Spleen (tissue), 11 donors: Measurements from ENCODE around the gene KDM4B. TPM values are rescaled to one million over a fixed set of nuclear protein-coding genes. Genes with fewer than 3 reads are reported as not detected.

Source experiments
- DNase-seq: peaks from one replicate; pipeline ENCODE4 v3.0.0-alpha.2; 2020
- H3K27ac ChIP-seq, 8 donors: fragments of 200-600 bp; sonication (generic) in 7 of 8; 1 replicate in 4 of 8; 2 replicates in 4 of 8; pipeline versions ENCODE4 v1.5.0 to v1.8.0; 2016 to 2021; ENCODE audit warnings: inconsistent platforms in 4 of 8, mild to moderate bottlenecking in 4 of 8, moderate library complexity in 1 of 8
- H3K27me3 ChIP-seq, 7 donors: fragments of 200-600 bp; sonication (generic) in 6 of 7; replicated peaks in 1 of 7; 1 replicate in 4 of 7; 2 replicates in 3 of 7; pipeline versions ENCODE4 v1.5.0 to v1.8.0; 2016 to 2021; ENCODE audit warnings: inconsistent platforms in 3 of 7, mild to moderate bottlenecking in 1 of 7
- H3K36me3 ChIP-seq, 6 donors: fragments of 200-600 bp; sonication (generic) in 5 of 6; 1 replicate in 4 of 6; 2 replicates in 2 of 6; pipeline versions ENCODE4 v1.5.0 to v1.8.0; 2016 to 2021; ENCODE audit warnings: inconsistent platforms in 2 of 6
- H3K4me1 ChIP-seq, 6 donors: fragments of 200-600 bp; sonication (generic) in 5 of 6; 1 replicate in 3 of 6; 2 replicates in 3 of 6; pipeline versions ENCODE4 v1.5.0 to v1.8.0; 2016 to 2021; ENCODE audit warnings: inconsistent platforms in 3 of 6
- H3K4me3 ChIP-seq, 8 donors: fragments of 200-600 bp; sonication (generic) in 7 of 8; 1 replicate in 4 of 8; 2 replicates in 4 of 8; pipeline versions ENCODE4 v1.5.0 to v1.8.0; 2016 to 2021; ENCODE audit warnings: inconsistent platforms in 4 of 8, mild to moderate bottlenecking in 4 of 8, moderate library complexity in 2 of 8
- H3K9me3 ChIP-seq, 8 donors: fragments of 200-600 bp; sonication (generic) in 7 of 8; 1 replicate in 4 of 8; 2 replicates in 4 of 8; pipeline versions ENCODE4 v1.5.0 to v1.8.0; 2016 to 2021; ENCODE audit warnings: inconsistent platforms in 4 of 8
- POLR2A ChIP-seq, 3 donors: fragments of 450-650 bp; IDR thresholded peaks; one replicate each; pipeline ENCODE4 v1.5.1; 2017; ENCODE audit warnings: antibody characterized with exemption in 3 of 3, mild to moderate bottlenecking in 1 of 3
- POLR2AphosphoS5 ChIP-seq, 3 donors: sonication (generic); formaldehyde crosslinking; IDR thresholded peaks; one replicate each; pipeline ENCODE4 v1.5.1; 2017; ENCODE audit warnings: antibody characterized with exemption in 3 of 3
- WGBS, 5 donors: extraction: QIAGEN DNeasy Blood & Tissue Kit in 3 of 5; methylation state at CpG; one replicate each; pipeline versions ENCODE4 v1.1.5 to v1.1.7; 2013 to 2018; 5-methylcytosine and 5-hydroxymethylcytosine counted together
- intact Hi-C: fragments of 100-400 bp; cut with DNase I; formaldehyde crosslinking; loops from one replicate; pipeline ENCODE4 v1.15.0; 2023; ENCODE audit warnings: low total_unique reads
- polyA plus RNA-seq, 3 donors: library from polyadenylated mRNA; stranded (reverse); fragments of 200-250 nt; gene quantifications; one replicate each; pipeline ENCODE4 v1.2.1, GENCODE V29; 2013
- total RNA-seq, 7 donors: library from RNA; depleted of rRNA in 3 of 7; stranded (reverse); fragments of >200 nt in 3 of 7; fragmentation: NEBNext Ultra II Directional in 4 of 7; extraction: Animal tissue kit (Norgen Biotek cat#: 25700) in 4 of 7; gene quantifications; one replicate each; pipeline versions ENCODE4 v1.1.0 to v1.2.1, GENCODE V29; 2016 to 2021
- TF ChIP-seq, protein P1 (sequence below), 11 experiments: fragments of 200-600 bp in 7 of 11; fragments of 450-650 bp in 4 of 11; sonication (generic) in 4 of 11; IDR thresholded peaks in 8 of 11; conservative IDR thresholded peaks in 3 of 11; 1 replicate in 7 of 11; 2 replicates in 4 of 11; pipeline versions ENCODE4 v1.4.0 to v1.8.0; 2016 to 2021; ENCODE audit warnings: antibody characterized with exemption in 11 of 11, inconsistent platforms in 4 of 11, mild to moderate bottlenecking in 1 of 11
- donor health status: healthy with polysubstance abuse.
- donor health status: DM: no; HTN: no; CAD: no; lungs with moderate emphysema.
- donor health status: DM: no; HTN: no; CAD: no.
- donor health status: Bipolar disorder and iron deficiency.
- donor health status: healthy.
- donor health status: DM: no; HTN: no; CAD: no.
- donor health status: DM: yes; HTN: yes; CAD: no.

The KDM4B gene
- total and polyA plus RNA-seq, 10 donors: 18.3 to 80.5 (median 52.4) TPM

- peak overlapping the region; percentile 27 to 95 (median 88) for H3K27ac ChIP-seq
- H3K27me3 ChIP-seq: no peaks in the 10 kb centered on the region
- H3K4me1 ChIP-seq: peaks cover 29 to 98% (median 68%) of the 10 kb centered on the region in 6 donors
- peak overlapping the region in 4 of 8 donors; percentile 29 to 63 (median 33) for H3K4me3 ChIP-seq
- TF ChIP-seq POLR2A (IDR thresholded peaks at IDR 0.05): no peak
- TF ChIP-seq, protein P1, sequence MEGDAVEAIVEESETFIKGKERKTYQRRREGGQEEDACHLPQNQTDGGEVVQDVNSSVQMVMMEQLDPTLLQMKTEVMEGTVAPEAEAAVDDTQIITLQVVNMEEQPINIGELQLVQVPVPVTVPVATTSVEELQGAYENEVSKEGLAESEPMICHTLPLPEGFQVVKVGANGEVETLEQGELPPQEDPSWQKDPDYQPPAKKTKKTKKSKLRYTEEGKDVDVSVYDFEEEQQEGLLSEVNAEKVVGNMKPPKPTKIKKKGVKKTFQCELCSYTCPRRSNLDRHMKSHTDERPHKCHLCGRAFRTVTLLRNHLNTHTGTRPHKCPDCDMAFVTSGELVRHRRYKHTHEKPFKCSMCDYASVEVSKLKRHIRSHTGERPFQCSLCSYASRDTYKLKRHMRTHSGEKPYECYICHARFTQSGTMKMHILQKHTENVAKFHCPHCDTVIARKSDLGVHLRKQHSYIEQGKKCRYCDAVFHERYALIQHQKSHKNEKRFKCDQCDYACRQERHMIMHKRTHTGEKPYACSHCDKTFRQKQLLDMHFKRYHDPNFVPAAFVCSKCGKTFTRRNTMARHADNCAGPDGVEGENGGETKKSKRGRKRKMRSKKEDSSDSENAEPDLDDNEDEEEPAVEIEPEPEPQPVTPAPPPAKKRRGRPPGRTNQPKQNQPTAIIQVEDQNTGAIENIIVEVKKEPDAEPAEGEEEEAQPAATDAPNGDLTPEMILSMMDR (IDR thresholded peaks at IDR 0.05 in 8 of 11, conservative IDR thresholded peaks at IDR 0.05 in 3 of 11): no peak
- TF ChIP-seq POLR2AphosphoS5 (IDR thresholded peaks at IDR 0.05): no peak
- no peaks in the 10 kb centered on the region for H3K9me3 ChIP-seq
- intact Hi-C loops: no loop called here
- DNase-seq: no peak
- H3K36me3 ChIP-seq: peaks cover 5 to 84% (median 56%) of the 10 kb centered on the region in 6 donors
- WGBS, 5 donors: 88 to 92% (median 92%) methylated on average over 13 to 27 of the region's 27 CpGs
Measured at GRCh38 chr19:5132698-5133651, 164.1 kb downstream of the KDM4B start.

DNA sequence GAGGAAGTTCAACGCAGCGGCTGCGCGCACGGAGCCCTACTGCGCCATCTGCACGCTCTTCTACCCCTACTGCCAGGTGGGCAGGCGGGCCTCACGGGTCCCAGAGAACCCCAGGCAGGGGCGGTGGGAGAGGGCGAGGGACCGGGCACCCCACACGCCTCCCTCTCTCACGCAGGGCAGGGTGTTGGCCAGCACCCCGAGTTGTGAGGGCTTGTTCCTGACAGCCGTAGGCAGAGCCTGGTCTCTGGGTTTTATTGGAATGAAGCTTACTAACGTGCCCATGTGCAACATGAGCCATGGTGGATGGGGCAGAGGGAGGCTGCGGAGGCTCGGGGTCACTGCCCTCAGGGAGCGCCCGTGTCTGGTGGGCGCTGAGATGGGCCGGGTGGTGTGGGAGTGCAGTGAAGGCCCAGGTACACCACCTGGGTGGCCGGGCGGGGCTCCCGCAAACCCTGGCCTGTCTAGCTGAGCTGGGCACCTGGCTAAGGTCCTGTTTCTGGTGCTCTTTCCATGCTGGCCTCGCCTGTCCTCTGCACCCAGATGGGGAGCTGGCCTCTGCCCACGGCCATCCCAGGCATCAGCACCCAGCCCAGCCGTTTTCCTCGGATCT is 165.2 kb downstream of the KDM4B start:
- TF ChIP-seq POLR2AphosphoS5 (IDR thresholded peaks at IDR 0.05): no peak
- TF ChIP-seq POLR2A (IDR thresholded peaks at IDR 0.05): no peak
- TF ChIP-seq, protein P1 (IDR thresholded peaks at IDR 0.05 in 8 of 11, conservative IDR thresholded peaks at IDR 0.05 in 3 of 11): no peak
- WGBS, 5 donors: 93 to 97% (median 95%) methylated on average over 24 to 30 of the region's 30 CpGs
- no peak overlapping the region for H3K4me3 ChIP-seq
- no peak for DNase-seq
- H3K27ac ChIP-seq: peak overlapping the region in 3 of 8 donors; percentile 91 to 94 (median 93)
- H3K4me1 ChIP-seq: peaks cover 28 to 98% (median 68%) of the 10 kb centered on the region in 6 donors
- intact Hi-C loops: no loop called here
- peaks cover 5 to 96% (median 67%) of the 10 kb centered on the region in 6 donors for H3K36me3 ChIP-seq
- H3K27me3 ChIP-seq: no peaks in the 10 kb centered on the region
- no peaks in the 10 kb centered on the region for H3K9me3 ChIP-seq

DNA sequence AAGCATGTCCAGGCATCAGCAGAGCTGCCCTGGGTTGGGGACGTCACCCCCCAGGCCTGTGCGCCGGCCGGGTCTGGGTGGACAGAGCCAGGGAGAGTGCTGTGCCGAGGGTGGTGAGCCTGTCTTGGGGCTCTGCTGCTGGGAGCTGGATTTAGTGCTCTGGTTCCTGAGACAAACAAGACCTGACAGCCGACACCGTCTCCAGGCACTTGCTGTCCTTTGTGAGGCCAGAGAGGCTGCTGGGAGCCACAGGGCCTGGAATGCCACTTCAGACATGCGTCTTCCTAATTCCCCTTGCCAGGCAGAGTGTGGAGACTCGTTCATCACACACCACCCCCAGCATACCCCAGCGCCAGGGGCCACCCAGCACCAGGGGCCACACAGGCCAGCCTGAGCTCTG is 165.8 kb downstream of the KDM4B start:
- intact Hi-C loops: no loop called here
- DNase-seq: no peak
- H3K4me1 ChIP-seq: peaks cover 28 to 98% (median 68%) of the 10 kb centered on the region in 6 donors
- H3K4me3 ChIP-seq: no peak overlapping the region
- H3K27me3 ChIP-seq: no peaks in the 10 kb centered on the region
- WGBS, 5 donors: 88 to 93% (median 92%) methylated on average over 4 to 10 of the region's 10 CpGs
- peak in 1 of 3 donors; percentile 31 for TF ChIP-seq POLR2AphosphoS5 (IDR thresholded peaks at IDR 0.05)
- TF ChIP-seq, protein P1 (IDR thresholded peaks at IDR 0.05 in 8 of 11, conservative IDR thresholded peaks at IDR 0.05 in 3 of 11): no peak
- H3K27ac ChIP-seq: peak overlapping the region in 4 of 8 donors; percentile 4 to 94 (median 76)
- no peaks in the 10 kb centered on the region for H3K9me3 ChIP-seq
- H3K36me3 ChIP-seq: peaks cover 5 to 97% (median 70%) of the 10 kb centered on the region in 6 donors
